C4-2B (cell line): ENCODE results near the gene ROR2.

ENCODE experiments used
- ZFX ChIP-seq: fragments of 450-650 bp; IDR thresholded peaks from 2 replicates; pipeline ENCODE4 v1.6.1; 2017
- TF ChIP-seq, protein P1 (sequence below): fragments of 450-650 bp; conservative IDR thresholded peaks from 2 replicates; pipeline ENCODE4 v1.5.1; 2017; ENCODE audit warnings: mild to moderate bottlenecking

DNA sequence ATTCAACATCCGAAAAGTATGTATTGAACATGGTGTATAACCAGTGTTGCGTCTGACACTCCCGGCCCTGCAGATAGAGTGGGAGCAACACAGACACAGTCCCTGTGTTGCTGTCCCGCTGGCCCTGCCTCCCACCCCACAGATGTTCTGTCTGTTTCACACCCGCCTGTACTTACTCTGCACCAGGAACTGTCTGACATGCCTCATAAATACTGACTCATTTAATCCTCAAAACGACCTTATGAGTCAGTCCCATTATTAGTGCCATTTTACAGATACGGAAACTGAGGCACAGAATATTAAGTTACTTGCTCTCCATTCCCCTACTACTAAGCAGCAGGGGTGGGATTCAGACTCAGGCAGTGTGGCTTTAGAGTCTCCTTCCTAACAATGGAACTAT, 416.6 kb downstream of the ROR2 start:
- TF ChIP-seq, protein P1, sequence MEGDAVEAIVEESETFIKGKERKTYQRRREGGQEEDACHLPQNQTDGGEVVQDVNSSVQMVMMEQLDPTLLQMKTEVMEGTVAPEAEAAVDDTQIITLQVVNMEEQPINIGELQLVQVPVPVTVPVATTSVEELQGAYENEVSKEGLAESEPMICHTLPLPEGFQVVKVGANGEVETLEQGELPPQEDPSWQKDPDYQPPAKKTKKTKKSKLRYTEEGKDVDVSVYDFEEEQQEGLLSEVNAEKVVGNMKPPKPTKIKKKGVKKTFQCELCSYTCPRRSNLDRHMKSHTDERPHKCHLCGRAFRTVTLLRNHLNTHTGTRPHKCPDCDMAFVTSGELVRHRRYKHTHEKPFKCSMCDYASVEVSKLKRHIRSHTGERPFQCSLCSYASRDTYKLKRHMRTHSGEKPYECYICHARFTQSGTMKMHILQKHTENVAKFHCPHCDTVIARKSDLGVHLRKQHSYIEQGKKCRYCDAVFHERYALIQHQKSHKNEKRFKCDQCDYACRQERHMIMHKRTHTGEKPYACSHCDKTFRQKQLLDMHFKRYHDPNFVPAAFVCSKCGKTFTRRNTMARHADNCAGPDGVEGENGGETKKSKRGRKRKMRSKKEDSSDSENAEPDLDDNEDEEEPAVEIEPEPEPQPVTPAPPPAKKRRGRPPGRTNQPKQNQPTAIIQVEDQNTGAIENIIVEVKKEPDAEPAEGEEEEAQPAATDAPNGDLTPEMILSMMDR, result no peak
- no peak for TF ChIP-seq ZFX
